ENCODE results near the gene RIMBP3B.
"Not testable (repeated sequence)": the region's sequence is repeated elsewhere in the genome, so short reads cannot be mapped to it uniquely, and the experiment has no call there.

RIMBP3B gene, protein sequence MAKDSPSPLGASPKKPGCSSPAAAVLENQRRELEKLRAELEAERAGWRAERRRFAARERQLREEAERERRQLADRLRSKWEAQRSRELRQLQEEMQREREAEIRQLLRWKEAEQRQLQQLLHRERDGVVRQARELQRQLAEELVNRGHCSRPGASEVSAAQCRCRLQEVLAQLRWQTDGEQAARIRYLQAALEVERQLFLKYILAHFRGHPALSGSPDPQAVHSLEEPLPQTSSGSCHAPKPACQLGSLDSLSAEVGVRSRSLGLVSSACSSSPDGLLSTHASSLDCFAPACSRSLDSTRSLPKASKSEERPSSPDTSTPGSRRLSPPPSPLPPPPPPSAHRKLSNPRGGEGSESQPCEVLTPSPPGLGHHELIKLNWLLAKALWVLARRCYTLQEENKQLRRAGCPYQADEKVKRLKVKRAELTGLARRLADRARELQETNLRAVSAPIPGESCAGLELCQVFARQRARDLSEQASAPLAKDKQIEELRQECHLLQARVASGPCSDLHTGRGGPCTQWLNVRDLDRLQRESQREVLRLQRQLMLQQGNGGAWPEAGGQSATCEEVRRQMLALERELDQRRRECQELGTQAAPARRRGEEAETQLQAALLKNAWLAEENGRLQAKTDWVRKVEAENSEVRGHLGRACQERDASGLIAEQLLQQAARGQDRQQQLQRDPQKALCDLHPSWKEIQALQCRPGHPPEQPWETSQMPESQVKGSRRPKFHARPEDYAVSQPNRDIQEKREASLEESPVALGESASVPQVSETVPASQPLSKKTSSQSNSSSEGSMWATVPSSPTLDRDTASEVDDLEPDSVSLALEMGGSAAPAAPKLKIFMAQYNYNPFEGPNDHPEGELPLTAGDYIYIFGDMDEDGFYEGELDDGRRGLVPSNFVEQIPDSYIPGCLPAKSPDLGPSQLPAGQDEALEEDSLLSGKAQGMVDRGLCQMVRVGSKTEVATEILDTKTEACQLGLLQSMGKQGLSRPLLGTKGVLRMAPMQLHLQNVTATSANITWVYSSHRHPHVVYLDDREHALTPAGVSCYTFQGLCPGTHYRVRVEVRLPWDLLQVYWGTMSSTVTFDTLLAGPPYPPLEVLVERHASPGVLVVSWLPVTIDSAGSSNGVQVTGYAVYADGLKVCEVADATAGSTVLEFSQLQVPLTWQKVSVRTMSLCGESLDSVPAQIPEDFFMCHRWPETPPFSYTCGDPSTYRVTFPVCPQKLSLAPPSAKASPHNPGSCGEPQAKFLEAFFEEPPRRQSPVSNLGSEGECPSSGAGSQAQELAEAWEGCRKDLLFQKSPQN (N-terminal part only)

DNA sequence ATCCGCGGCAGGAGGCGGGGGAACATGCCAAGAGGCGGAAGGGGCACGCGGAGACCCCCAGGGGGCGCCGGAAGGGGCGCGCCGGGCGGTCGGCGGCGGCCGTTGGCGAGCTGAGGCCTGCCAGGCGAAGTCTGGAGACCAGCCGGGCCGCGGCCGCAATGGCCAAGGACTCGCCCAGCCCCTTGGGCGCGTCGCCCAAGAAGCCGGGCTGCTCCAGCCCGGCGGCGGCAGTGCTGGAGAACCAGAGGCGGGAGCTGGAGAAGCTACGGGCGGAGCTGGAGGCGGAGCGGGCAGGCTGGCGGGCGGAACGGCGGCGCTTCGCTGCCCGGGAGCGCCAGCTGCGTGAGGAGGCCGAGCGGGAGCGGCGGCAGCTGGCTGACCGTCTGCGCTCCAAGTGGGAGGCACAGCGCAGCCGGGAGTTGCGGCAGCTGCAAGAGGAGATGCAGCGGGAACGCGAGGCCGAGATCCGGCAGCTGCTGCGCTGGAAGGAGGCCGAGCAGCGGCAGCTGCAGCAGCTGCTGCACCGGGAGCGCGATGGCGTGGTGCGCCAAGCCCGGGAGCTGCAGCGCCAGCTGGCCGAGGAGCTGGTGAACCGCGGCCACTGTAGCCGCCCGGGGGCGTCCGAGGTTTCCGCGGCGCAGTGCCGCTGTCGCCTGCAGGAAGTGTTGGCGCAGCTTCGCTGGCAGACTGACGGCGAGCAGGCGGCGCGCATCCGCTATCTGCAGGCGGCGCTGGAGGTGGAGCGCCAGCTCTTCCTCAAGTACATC, at the start of gene RIMBP3B:
Gene RIMBP3B (plus strand): TSS at position 51 of the 767 bp plus-strand sequence. CDS start 108 bp downstream, at position 159.
- DNase-seq: not testable (repeated sequence)

DNA sequence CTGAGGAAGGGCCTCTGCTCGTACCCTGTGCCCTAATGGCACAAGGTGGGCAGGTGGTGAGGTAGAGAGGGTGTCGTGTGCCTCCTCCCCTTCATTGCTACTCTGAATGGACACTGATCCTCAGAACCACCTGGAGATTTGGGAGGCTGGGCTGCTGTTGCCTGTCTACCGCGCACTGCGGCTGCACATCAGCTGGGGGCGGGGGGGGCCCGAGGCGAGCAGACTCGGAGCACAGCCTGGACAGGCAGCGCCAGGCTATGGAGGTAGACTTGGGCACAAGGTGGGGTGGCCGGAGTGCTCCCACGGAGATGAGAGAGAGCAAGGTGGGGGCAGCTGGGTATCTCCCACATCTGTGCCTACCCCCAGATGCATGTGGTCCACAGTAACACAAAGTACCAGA, 26.0 kb upstream of the RIMBP3B start:
- DNase-seq: not testable (repeated sequence)

DNA sequence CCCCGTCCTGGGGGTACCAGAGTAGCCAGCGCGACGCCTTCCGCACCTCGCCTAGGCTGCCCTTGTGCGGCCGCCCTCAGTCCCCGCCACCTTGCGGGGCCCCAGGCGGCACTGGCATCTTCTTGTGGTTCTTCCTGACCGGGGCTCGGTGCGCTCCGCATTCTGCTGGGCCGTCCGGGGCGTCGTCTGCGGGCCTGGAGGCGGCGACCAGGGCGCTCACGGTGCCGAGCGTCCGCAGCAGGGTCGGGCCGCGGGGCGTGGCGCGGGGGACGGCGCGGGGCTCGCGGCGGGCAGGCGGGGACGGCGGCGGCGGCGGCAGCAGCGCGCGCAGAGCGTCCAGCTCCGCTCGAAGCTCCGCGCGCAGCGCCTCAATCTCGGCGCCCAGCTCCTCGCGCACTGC, 23.0 kb upstream of the RIMBP3B start:
- DNase-seq: not testable (repeated sequence)

DNA sequence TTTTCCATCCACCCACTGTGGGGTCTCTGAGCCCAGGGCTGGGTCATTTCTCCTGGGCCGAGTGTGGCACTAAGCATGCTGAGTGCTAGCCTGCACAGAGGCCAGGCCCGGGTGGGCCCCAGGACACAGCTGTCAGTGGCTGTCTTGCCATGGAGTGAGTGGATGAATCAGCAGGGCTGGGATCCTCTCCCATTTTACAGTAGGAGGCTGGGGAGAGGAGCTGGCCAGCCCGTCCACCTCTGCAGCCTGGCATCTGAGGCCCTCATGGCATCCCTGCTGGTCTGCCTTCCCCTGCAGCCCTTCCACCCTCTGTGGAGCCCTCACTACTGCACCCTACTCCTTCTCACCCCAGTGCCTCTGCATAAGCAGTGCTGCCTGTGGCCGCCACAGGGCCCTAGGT, 21.1 kb upstream of the RIMBP3B start:
- not testable (repeated sequence) for DNase-seq

DNA sequence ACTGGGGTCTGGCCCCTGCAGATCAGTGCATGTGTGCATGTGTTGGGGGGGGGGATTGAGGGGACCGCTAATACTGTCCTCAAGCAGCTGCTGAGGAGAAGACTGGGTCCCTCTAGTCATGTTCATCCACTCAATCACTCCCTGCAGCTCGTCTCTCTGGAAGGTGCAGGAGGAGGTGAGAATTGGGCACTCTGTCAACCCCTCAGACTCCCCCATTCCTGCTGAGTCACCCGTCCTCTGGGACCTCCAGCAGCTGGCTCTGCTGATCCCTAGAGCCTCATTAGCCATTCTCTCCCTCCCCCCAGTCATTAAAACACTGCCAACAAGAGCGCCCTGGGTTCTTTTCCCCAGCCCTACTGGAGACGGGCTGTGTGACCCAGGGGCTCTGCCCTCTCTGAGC, 20.5 kb upstream of the RIMBP3B start:
- not testable (repeated sequence) for DNase-seq

DNA sequence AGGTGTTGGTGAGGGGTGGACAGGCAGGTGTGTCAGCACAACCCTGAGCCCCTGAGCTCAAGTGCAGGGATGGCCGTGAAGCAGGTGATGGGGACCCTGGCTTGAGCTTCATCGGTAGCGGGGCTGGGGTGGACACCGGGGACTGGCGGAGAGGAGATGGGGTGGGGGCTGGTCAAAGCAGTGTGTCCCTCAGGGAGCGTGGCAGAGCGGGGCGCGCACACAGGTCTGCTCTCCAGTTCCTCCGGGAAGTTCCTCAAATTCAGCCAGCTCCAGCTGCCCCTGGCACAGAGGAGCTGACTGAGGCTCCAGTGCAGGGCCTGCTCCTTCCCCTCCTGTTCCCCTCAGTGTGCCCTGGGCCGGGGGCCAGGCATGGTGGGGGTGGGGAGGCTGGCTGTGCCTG, 19.7 kb upstream of the RIMBP3B start:
- DNase-seq: not testable (repeated sequence)

DNA sequence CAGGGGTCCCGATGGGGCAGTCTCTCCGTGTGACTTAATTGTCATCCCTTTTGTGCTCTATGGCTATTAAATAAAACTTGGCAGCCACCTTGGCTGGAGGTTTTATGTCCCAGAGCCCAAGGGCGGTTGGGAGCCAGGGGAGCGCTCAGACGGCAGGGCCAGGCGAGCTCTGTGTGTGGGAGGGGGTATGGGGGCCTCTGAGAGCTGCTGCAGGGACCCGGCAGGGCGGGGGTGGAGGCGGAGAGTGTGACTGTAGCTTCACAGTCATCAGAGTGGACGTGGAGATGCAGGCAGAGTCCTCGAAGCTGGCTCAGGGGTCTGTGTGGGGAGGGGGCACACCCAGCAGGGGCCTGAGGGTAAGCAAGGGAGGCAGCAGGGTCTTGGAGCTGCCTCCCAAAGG, 19.2 kb upstream of the RIMBP3B start:
- DNase-seq: not testable (repeated sequence)

DNA sequence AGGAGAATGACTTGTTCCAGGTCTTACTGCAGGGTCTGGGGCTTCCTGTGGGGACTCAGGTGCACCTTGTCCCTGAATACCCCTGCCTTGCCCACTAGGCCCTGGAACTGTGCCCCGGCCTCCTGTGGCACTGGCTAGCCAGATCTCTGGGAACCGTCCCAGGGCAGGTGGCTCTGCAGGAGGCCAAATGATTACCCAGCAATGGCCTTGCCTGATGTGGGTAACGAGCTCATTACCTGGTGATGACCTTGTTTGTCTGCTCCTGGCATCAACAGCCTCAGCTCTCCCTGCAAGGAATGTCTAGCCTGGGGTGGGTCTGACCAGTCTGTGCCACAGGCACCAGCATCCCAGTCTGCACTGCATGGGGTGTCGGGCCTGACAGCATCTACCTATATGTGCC, 18.2 kb upstream of the RIMBP3B start:
- not testable (repeated sequence) for DNase-seq

DNA sequence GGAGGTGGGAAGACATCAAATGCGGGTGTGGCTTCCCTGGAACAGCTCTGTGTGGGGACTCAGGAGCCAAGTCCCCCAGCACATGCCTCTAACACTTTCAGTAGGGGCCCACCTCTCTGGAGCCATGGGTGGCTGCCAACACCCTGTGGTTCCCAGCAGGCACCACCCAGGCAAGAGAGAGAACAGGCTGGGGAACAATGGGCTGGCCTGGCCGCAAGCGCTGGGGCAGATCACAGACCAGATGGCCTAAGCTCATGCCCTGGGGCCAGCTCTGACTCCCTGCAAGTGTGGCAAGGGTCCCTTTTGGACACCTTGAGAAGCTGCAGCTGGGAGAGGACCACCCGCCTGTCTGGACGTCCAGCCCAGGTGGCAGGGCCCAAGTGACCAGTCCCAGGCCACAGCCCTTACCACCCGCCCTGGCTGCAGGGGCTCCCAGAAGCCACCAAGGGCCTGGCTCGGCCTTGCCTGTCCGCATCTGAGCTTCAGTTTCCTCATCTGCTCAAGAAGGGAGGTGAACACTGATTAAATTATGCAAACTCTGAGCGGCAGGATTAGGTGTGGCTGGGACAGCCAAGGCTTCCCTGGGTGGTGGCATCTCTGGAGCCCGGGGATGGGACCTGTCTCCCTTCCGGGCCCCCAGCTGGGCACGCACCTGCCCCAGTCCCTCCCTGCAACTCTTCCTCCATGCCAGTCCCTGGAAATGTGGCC, 14.8 kb upstream of the RIMBP3B start:
- not testable (repeated sequence) for DNase-seq

DNA sequence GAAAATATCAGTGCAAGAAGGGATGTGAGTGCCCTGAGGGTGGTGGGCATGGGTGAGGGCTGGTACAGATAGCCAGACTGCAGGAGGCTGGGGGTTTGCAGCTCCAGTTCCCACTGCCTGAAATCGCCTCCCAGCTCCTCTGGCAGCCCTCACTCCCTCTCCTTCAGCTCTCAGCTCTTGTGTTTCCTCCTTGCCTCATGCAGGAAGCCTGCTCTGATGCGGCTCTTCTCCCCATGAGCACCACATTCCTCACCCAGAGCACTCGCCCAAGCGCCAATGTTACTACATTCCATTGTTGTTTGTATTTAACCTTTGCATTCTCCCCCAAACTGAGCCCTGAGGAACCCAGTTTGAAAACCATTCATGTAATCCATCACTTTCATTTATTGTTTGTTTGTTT, 7.7 kb upstream of the RIMBP3B start:
- not testable (repeated sequence) for DNase-seq

DNA sequence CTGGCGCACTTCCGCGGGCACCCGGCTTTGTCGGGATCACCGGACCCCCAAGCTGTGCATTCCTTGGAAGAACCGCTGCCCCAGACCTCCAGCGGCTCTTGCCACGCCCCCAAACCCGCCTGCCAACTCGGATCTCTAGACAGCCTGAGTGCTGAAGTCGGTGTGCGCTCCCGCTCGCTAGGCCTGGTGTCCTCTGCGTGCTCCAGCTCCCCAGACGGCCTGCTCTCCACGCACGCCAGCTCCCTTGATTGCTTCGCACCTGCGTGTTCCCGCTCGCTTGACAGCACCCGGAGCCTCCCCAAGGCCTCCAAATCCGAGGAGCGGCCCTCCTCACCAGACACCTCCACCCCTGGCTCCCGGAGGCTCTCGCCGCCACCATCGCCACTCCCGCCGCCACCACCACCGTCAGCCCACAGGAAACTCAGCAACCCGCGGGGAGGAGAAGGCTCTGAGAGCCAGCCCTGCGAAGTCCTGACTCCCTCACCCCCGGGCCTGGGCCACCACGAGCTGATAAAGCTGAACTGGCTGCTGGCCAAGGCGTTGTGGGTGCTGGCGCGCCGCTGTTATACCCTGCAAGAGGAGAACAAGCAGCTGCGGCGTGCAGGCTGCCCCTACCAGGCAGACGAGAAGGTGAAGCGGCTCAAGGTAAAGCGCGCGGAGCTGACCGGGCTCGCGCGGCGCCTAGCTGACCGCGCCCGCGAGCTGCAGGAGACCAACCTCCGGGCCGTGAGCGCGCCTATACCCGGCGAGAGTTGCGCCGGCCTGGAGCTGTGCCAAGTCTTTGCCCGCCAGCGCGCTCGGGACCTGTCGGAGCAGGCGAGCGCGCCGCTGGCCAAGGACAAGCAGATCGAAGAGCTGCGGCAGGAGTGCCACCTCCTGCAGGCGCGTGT, 1.2 kb downstream of the RIMBP3B start:
- DNase-seq: not testable (repeated sequence)

DNA sequence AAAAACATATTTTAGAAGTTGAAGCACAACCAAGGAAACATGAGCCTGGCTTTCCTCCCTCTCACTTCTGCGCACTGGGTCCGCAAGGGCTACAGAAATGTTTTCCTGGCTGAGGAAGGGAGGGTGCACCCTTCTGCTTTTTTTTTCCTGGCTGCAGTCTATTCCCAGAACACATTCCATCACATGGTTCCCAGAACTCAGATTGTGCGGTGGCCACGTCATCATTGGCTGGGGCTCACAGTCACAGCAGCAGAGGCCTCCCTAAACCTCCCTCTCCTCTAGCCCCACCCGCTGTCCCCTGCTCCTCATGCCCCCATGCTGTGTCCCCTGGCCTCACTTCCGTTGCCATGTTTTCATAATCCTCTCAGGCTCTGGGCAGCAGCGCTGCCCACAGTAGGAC, 5.9 kb downstream of the RIMBP3B start:
- DNase-seq: not testable (repeated sequence)

DNA sequence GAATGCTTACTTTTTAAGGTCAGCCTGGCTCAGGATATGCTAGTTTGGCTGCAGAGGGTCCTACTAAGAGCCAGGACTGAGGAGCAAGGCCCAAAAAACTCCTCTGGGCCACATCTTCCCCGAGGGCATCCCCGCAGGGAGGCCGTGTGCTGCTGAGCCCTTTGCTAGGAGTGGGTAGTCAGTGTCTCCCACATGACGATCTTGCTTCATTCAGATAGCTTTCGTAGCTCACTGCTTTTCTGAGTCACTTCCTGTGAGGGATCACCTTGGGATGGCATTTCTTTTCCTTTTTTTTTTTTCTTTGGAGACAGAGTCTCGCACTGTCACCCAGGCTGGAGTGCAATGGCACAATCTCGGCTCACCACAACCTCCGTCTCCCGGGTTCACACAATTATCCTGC, 6.5 kb downstream of the RIMBP3B start:
- DNase-seq: not testable (repeated sequence)

DNA sequence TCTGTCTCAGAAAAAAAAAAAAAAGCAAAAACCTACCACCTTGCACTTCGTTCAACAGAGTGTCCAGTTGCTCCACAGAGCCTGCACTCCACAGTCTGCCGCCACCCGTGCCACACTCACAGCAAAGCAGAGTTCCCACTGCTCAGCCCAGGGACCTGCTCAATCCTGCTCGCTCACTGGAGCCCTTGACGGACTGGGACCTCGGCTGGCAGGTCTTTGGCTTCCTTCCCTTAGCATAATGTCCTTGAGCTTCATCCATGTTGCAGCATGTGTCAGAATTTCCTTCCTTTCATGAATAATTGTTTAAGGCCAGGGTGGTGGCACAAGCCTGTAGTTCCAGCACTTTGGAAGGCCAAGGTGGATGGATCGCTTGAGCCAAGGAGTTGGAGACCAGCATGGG, 11.1 kb downstream of the RIMBP3B start:
- not testable (repeated sequence) for DNase-seq

DNA sequence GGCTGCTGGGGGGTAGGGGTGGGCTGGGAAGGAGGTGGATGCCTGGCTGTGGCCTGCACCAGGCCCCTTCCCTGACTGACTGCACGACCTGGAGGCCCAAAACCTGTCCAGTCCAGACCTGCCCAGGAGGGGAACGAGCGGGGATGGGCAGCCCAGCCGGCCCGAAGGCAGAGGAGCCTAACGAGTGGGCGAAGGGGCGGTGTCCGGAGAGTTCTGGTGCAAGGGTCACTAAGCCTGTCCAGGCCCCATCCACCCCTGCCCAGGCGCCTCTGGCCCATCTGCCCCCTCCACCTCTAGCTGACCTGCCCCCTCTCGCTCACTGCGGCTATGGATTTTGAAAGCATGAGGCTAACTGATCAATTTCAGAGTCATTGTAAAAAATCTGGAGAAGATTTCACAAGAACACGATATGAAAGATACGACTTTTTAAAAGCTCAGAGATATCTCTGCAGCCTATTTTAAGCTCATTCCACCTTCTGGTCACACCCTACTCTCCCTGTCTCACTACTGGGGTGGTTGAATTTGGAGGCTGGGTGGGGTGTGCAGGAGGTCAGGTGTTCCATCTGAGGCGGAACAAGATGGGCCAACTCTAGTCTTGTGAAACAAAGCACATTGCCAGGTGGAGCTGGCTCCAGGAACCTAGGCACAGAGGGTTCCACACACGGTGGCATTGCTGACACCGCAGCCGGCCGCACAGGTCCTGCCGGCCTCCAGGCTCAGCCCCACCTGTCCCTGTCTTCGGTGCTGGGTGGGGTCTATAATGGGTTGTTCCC, 17.8 kb downstream of the RIMBP3B start:
- not testable (repeated sequence) for DNase-seq

DNA sequence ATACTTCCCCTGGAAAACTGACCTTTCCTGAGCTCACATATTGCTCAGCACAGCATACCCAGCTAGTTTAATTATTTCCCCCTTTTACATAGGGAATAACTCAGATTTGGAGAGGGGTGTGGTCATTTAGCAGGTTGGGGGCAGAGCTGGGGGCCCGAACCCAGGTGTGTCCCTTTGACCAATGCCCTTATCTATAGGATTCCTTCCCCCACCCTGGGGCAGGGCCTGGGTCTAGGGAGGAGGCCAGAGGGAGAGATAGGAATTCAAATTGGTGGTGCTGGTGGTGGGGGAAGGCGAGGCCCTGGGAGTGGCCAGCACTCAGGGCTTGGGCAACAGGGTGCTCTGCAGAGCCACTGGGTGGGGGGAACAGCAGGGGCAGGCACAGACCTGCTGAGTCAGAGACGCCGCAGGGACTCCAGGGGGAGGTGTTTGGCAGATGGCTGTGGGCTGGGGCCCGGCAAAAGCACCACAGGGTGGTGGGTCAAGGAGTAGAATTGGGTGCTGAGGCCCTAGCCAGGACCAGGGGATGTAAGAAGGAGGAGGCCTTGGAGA, 19.3 kb downstream of the RIMBP3B start:
- DNase-seq: not testable (repeated sequence)

DNA sequence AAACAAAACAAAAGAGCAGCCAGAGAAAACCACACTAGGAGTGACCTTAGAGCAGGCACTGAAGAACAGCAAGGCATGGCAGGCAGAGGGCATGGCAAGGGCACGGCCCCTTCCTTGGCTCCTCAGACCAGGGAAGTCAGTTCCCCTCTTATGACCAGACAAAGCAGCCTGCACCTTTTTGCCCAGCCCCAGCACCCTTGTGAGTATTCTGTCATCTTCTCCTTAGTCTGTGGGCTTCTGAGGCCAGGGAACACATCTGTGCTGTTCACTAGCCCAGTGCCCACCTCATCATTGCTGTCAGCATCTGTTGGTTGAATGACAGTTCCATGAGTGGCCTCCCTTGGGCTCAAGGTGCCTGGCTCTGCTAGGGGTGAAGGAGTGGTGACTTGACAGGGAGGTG, 23.6 kb downstream of the RIMBP3B start:
- DNase-seq: not testable (repeated sequence)

DNA sequence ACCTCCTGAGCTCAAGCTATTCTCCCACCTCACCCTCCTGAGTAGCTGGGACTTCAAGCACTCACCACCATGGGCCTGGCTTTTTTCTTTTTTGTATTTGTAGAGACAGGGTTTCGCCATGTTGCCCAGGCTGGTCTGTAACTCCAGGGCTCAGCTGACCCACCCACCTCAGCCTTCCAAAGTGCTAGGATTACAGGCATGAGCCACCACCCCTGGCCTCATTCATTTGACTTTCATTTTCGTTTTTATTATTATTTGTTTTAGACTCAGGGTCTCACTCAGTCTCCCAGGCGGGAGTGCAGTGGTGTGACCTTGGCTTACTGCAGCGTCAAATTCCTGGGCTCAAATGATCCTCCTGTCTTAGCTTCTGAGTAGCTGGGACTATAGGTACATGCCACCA, 24.2 kb downstream of the RIMBP3B start:
- not testable (repeated sequence) for DNase-seq

DNA sequence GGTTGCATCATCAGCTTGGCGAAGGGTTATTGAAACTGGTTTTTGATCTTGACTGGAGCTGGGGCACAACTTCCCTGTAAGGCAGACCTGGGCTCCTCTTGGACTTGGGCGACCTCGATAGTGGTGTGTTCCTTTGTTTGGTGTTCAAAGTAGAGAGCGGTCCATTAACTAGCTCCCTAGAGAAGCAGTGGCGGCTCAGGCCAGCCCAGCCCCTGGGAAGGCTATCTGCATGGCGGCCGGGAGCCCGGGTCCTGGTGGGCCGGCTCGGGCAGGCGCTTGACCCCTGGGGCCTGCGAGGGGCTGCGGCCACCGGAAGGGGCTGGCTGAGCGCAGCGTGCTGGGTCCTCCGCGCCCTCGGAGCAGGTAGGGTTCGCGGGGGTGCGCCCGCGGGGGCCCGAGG, 32.8 kb downstream of the RIMBP3B start:
- DNase-seq: not testable (repeated sequence)

Measured in C1 segment of cervical spinal cord (tissue), 14 donors.